ENCODE results near the gene TBX4.
"Not testable (repeated sequence)": the region's sequence is repeated elsewhere in the genome, so short reads cannot be mapped to it uniquely, and the experiment has no call there.

Gene TBX4

GRCh38 chr17:61487989-61488595 lies 35.9 kb downstream of the TBX4 start:
- POLR2A ChIA-PET = no interaction called here
- TF ChIP-seq CTCF (IDR thresholded peaks at IDR 0.05; ENCODE audit: control extremely low read depth, extremely low read depth, low read depth, missing control alignments) = no peak
- DNase-seq (ENCODE audit: extremely low spot score) = no peak
- CTCF ChIA-PET = no interaction called here

DNA sequence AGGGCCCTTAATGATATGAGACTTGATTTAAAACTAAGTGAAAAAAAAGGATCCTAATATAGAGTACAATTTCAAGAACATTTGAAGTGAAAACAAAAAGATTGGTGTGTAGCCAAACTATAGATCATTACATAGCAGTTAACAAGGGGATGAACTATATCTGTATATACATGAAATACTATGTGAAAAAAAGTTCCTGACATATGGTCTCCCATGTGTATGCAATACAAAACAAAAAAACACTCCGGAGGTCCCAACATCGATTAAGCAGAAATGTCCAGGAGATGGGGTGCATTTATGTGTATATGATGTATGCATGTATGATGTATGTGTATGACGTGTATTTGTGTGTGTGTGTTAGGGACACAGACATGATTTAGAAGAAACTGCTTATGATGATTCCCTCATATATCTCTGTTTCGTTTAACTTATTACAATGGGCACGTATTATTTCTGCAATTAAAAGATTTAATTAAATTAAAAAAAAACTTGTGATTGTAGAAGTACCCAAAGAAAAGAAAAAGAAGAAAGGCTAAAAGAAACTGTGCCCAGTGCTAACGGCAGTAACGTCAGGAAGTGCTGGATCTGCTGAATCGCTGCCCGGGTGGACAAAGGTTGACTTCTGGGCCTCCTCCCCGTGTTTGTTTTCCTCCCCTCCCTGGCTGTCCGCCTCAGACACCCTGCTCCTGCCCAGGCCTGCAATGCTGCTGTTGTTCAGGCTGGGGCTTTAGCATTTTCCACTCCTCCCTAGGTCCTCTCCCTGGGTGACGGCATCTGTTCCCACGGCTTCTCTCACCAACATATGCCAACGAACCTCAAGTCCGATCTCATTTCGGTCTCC lies 36.9 kb downstream of the TBX4 start:
- DNase-seq (ENCODE audit: extremely low spot score) = no peak
- POLR2A ChIA-PET = no interaction called here
- CTCF ChIA-PET = no interaction called here
- no peak for TF ChIP-seq CTCF (IDR thresholded peaks at IDR 0.05; ENCODE audit: control extremely low read depth, extremely low read depth, low read depth, missing control alignments)

GRCh38 chr17:61489719-61490490 lies 37.7 kb downstream of the TBX4 start:
- CTCF ChIA-PET = interaction anchor here (1.6 kb wide), 1 partner anchor 24 kb away, joined by 3 read pairs; no protein-coding TSS in a partner anchor
- no peak for TF ChIP-seq CTCF (IDR thresholded peaks at IDR 0.05; ENCODE audit: control extremely low read depth, extremely low read depth, low read depth, missing control alignments)
- POLR2A ChIA-PET = no interaction called here
- no peak for DNase-seq (ENCODE audit: extremely low spot score)

GRCh38 chr17:61490540-61490975 lies 38.3 kb downstream of the TBX4 start:
- DNase-seq (ENCODE audit: extremely low spot score) = no peak
- ChIA-PET CTCF (interaction anchor here (1.6 kb wide), 1 partner anchor 23 kb away, joined by 3 read pairs; no protein-coding TSS in a partner anchor), POLR2A (no interaction called here)
- no peak for TF ChIP-seq CTCF (IDR thresholded peaks at IDR 0.05; ENCODE audit: control extremely low read depth, extremely low read depth, low read depth, missing control alignments)

DNA sequence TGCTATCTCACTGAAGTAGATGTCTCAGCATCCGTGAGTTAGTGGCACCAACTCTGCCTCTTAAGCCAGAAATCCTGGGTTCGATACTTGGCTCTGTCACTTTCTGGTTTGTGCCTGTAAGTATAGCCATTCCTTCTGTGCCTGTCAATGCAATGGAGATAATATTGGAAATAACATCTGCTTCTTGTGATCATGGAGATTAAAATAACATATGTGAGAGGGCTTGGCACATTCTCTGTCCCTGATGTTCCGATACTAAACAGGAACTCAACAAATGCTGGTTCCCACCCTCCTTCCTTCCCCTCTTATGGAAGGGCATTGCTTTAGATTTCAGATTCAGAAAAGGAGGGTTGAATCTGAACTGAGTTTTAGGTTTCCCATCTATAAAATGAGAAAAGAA lies 39.8 kb downstream of the TBX4 start:
- no peak for TF ChIP-seq CTCF (IDR thresholded peaks at IDR 0.05; ENCODE audit: control extremely low read depth, extremely low read depth, low read depth, missing control alignments)
- ChIA-PET POLR2A (no interaction called here), CTCF (no interaction called here)
- DNase-seq (ENCODE audit: extremely low spot score) = no peak

DNA sequence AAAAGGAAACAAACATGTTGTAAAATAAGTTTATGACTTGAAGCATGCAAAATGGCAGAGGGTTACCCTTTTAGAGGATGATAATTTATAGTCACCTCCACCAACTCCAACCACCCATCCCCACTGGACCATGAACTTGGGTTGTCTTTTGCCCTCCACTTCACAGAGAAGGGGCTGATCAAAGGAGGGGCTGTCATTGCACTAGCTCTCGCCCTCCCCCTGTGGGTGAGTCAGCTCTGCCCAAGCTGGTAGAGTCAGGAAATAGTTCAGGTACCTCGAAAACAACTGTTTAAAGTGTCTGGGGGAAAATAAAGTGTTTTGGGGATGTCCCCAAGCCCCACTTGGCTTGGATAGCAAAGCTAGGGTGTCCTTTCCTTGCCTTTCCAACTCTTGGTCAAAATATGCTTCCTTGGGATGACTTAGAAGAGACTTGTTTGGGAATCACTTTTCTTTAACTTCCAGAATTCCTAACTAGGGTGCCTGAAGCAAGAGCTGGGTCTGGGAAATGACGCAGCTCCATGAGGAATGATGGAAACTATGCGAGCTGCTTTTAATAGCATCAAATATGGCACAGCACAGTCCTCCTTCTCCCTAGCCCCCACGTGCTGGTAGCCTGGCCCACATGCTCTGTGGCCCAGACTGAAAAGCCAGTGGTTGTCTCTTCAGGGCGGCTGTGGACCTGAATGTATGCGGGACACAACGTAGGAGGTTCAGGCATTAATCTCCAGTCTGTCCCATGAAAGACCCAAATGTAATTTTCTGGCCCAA lies 40.7 kb downstream of the TBX4 start:
- no peak for DNase-seq (ENCODE audit: extremely low spot score)
- ChIA-PET CTCF (interaction anchor here (1.8 kb wide), 1 partner anchor 9 kb away, joined by 3 read pairs; no protein-coding TSS in a partner anchor), POLR2A (no interaction called here)
- TF ChIP-seq CTCF (IDR thresholded peaks at IDR 0.05; ENCODE audit: control extremely low read depth, extremely low read depth, low read depth, missing control alignments) = no peak

GRCh38 chr17:61493830-61494324 lies 41.7 kb downstream of the TBX4 start:
- CTCF ChIA-PET = interaction anchor here (1.8 kb wide), 1 partner anchor 10 kb away, joined by 3 read pairs; no protein-coding TSS in a partner anchor
- DNase-seq (ENCODE audit: extremely low spot score); POLR2A ChIA-PET: not testable (repeated sequence)
